ENCODE results near the gene POC1B.

DNA sequence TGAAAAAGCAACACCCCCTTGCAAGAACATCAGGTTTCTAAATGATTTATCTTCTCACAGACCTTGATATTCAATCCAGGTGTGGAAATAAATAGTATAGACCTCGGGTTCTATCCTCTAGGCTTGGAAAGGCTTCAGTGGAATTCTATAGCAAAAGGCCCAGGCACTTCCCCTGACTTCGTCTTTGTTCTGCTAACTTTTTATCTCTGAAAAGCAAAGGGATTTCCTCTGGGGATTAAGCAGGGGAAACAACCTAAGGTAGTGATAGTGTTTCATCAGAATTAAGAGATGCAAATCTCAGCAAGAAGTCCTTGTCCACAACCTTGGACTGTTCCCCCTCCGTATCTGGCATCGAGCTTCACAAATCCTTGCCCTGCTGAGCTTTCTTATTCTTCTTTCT lies 114.0 kb downstream of the POC1B start:
- TF ChIP-seq, protein P1, sequence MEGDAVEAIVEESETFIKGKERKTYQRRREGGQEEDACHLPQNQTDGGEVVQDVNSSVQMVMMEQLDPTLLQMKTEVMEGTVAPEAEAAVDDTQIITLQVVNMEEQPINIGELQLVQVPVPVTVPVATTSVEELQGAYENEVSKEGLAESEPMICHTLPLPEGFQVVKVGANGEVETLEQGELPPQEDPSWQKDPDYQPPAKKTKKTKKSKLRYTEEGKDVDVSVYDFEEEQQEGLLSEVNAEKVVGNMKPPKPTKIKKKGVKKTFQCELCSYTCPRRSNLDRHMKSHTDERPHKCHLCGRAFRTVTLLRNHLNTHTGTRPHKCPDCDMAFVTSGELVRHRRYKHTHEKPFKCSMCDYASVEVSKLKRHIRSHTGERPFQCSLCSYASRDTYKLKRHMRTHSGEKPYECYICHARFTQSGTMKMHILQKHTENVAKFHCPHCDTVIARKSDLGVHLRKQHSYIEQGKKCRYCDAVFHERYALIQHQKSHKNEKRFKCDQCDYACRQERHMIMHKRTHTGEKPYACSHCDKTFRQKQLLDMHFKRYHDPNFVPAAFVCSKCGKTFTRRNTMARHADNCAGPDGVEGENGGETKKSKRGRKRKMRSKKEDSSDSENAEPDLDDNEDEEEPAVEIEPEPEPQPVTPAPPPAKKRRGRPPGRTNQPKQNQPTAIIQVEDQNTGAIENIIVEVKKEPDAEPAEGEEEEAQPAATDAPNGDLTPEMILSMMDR (IDR thresholded peaks at IDR 0.05 in 4 of 5, conservative IDR thresholded peaks at IDR 0.05 in 1 of 5): no peak
- no peak for TF ChIP-seq POLR2A (IDR thresholded peaks at IDR 0.05)
